Prostate gland (tissue), 2 donors: ENCODE measurements around the gene NUDT17. TPM values are rescaled to one million over a fixed set of nuclear protein-coding genes. Genes with fewer than 3 reads are reported as not detected.
A peak's percentile ranks its signal among the peaks of the same experiment; 100 is the strongest.
"Not testable (repeated sequence)": the region's sequence is repeated elsewhere in the genome, so short reads cannot be mapped to it uniquely, and the experiment has no call there.

Experiments
- DNase-seq: peaks from one replicate; pipeline ENCODE4 v3.0.0-alpha.2; 2019; ENCODE audit warnings: low spot score
- H3K27ac ChIP-seq, 2 donors: fragments of 200-600 bp; sonication (generic); 2 replicates each; pipeline ENCODE4 v1.5.1; 2017 to 2019
- H3K27me3 ChIP-seq: fragments of 200-600 bp; sonication (generic); replicated peaks from 2 replicates; pipeline ENCODE4 v1.5.1; 2019; ENCODE audit not compliant: insufficient read depth
- H3K36me3 ChIP-seq, 2 donors: fragments of 200-600 bp; sonication (generic); 1 replicate in 1 of 2; 2 replicates in 1 of 2; pipeline versions ENCODE4 v1.5.1 to v1.8.1; 2017 to 2019
- H3K4me1 ChIP-seq: fragments of 200-600 bp; sonication (generic); replicated peaks from 2 replicates; pipeline ENCODE4 v1.5.1; 2019
- H3K4me3 ChIP-seq, 2 donors: fragments of 200-600 bp; sonication (generic); 2 replicates each; pipeline ENCODE4 v1.5.1; 2017 to 2019
- H3K9me3 ChIP-seq: fragments of 200-600 bp; sonication (generic); 2 replicates; pipeline ENCODE4 v1.5.1; 2017
- POLR2A ChIP-seq: fragments of 450-650 bp; IDR thresholded peaks from one replicate; pipeline ENCODE4 v1.6.1; 2016; ENCODE audit warnings: antibody characterized with exemption, mild to moderate bottlenecking
- POLR2AphosphoS5 ChIP-seq: sonication (generic); formaldehyde crosslinking; IDR thresholded peaks from one replicate; pipeline ENCODE4 v1.6.1; 2017; ENCODE audit warnings: antibody characterized with exemption
- WGBS: methylation state at CpG from one replicate; pipeline ENCODE4 v1.1.5; 2018; 5-methylcytosine and 5-hydroxymethylcytosine counted together
- intact Hi-C: fragments of 100-400 bp; cut with DNase I; formaldehyde crosslinking; loops from one replicate; pipeline ENCODE4 v1.14.2; 2022
- total RNA-seq, 2 donors: library from RNA; depleted of rRNA; stranded (reverse); fragments of >200 nt; gene quantifications; one replicate each; pipeline ENCODE4 v1.1.0, GENCODE V29; 2016
- TF ChIP-seq, protein P1 (sequence below), 4 experiments: fragments of 200-600 bp in 2 of 4; fragments of 450-650 bp in 2 of 4; sonication (generic) in 2 of 4; IDR thresholded peaks; 1 replicate in 3 of 4; 2 replicates in 1 of 4; pipeline ENCODE4 v1.5.1; 2016 to 2019; ENCODE audit warnings: antibody characterized with exemption in 4 of 4, mild to moderate bottlenecking in 2 of 4, moderate library complexity in 2 of 4

NUDT17 gene
- total RNA-seq, 2 donors from 2014 or later, result 3.5 to 8.6 TPM

DNA sequence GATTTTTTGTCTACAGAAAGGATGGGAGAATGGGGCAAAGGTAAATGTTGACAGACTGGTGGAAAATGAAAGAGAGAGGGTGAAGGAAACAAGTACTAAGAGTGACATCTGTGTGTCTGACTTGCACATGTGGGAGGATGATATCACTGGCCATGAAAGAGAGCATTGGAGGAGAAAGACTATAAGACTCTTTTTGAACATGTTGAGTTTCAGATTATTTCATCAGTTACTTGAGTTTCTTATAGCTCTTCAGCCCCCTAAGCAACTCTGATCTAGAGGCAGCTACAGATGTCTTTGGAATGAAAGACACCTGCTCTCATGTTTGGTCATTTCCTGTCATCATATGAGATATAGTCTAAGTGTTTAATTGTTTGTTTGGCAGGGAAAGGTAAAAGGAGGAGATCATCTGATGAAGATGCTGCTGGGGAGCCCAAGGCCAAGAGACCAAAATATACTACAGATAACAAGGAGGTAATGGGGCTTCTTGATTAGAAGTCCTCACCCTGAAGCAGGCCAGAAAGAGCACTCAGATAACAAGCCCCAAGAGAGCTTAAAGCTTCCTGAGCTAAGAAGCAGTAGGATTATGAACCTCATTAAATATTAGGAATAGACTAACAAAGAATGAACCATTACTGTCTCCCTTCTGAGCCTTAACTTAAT, 16.9 kb upstream of the NUDT17 start:
- intact Hi-C loops, result loop anchor here (10.0 kb wide), 1 partner anchor 74 kb away; no protein-coding TSS in a partner anchor
- H3K36me3 ChIP-seq, result peaks cover 8 to 15% of the 10 kb centered on the region in 2 donors

DNA sequence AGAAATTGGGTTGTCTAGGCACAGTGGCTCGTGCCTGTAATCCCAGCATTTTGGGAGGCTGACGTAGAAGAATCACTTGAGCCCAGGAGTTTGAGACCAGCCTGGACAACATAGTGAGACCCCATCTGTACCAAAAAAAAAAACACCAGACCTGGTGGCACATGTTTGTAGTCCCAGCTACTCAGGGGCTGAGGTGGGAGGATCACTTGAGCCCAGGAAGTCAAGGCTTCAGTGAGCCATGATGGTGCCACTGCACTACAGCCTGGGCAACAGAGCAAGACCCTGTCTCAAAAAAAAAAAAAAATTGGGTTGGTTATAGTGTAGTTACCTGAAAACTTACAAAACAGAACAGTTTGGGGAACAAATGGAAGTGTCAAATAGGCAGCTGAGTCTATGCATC, 14.6 kb upstream of the NUDT17 start:
- DNase-seq, H3K9me3 ChIP-seq, H3K27me3 ChIP-seq, H3K27ac ChIP-seq, H3K4me1 ChIP-seq, intact Hi-C loops, H3K4me3 ChIP-seq: not testable (repeated sequence)
- H3K36me3 ChIP-seq, result peaks cover 8 to 15% of the 10 kb centered on the region in 2 donors
- 94% methylated on average over 2 of the region's 2 CpGs for WGBS

More for the DNA sequence above, 16.9 kb upstream of the NUDT17 start:
- TF ChIP-seq POLR2A (no peak), POLR2AphosphoS5 (no peak)
- TF ChIP-seq, protein P1, sequence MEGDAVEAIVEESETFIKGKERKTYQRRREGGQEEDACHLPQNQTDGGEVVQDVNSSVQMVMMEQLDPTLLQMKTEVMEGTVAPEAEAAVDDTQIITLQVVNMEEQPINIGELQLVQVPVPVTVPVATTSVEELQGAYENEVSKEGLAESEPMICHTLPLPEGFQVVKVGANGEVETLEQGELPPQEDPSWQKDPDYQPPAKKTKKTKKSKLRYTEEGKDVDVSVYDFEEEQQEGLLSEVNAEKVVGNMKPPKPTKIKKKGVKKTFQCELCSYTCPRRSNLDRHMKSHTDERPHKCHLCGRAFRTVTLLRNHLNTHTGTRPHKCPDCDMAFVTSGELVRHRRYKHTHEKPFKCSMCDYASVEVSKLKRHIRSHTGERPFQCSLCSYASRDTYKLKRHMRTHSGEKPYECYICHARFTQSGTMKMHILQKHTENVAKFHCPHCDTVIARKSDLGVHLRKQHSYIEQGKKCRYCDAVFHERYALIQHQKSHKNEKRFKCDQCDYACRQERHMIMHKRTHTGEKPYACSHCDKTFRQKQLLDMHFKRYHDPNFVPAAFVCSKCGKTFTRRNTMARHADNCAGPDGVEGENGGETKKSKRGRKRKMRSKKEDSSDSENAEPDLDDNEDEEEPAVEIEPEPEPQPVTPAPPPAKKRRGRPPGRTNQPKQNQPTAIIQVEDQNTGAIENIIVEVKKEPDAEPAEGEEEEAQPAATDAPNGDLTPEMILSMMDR (IDR thresholded peaks at IDR 0.05), result no peak
- peaks cover 3% of the 10 kb centered on the region for H3K4me1 ChIP-seq
- DNase-seq, result no peak
- H3K4me3 ChIP-seq, result no peak overlapping the region
- no peaks in the 10 kb centered on the region for H3K9me3 ChIP-seq
- no peaks in the 10 kb centered on the region for H3K27me3 ChIP-seq
- H3K27ac ChIP-seq, result no peak overlapping the region

DNA sequence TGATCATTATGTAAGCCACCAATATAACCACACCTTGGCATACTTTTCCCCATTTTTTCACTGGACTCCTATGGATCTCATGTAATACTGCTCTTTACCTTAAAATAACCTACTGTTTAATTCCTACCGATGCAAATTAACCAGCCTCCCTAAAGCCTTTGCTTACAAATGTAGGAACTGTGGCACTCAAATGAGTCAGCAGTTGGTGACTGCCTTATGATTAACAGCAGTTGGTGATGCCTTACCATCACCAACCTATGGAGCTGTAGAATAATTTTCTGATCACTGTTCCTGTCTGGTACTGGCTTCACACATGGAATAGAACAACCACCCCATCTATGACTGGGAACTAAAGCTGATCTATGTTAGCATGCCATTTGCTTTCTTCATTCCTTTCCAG, 7.8 kb upstream of the NUDT17 start:
- no peaks in the 10 kb centered on the region for H3K27me3 ChIP-seq
- no peak for DNase-seq
- no peak overlapping the region for H3K27ac ChIP-seq
- no peaks in the 10 kb centered on the region for H3K4me1 ChIP-seq
- WGBS, result 96% methylated on average over 1 of the region's 1 CpG
- no peak overlapping the region for H3K4me3 ChIP-seq
- TF ChIP-seq POLR2AphosphoS5, result no peak
- TF ChIP-seq, protein P1 (IDR thresholded peaks at IDR 0.05), result no peak
- no peak for TF ChIP-seq POLR2A
- peaks cover 0 to 41% of the 10 kb centered on the region in 2 donors for H3K36me3 ChIP-seq
- intact Hi-C loops, result no loop called here
- no peaks in the 10 kb centered on the region for H3K9me3 ChIP-seq

DNA sequence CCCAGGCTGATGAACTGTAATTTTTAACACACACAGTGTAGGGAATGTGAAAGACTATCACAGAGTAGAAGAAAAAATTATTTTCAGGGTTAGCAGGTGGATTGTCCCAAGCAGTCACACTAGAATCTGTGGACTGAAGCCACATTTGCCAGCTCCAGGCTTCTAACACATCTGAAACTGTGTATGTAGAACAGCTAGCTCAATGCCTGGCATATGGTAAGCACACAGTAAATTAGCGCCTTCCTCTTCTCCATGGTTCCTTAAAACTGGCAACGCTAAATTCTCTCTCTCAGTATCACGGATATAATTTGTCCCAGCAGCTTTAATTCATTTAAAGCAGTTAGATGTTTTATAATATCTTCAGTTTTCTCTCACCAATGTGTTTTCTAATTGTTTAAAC, 2.4 kb upstream of the NUDT17 start:
- no peak for DNase-seq
- TF ChIP-seq, protein P1 (IDR thresholded peaks at IDR 0.05), result no peak
- TF ChIP-seq POLR2A (no peak), POLR2AphosphoS5 (no peak)
- Histone ChIP-seq H3K27me3 (no peaks in the 10 kb centered on the region), H3K9me3 (no peaks in the 10 kb centered on the region), H3K4me3 (no peak overlapping the region), H3K36me3 (peaks cover 0 to 16% of the 10 kb centered on the region in 2 donors), H3K4me1 (no peaks in the 10 kb centered on the region), H3K27ac (no peak overlapping the region)
- WGBS, result 89% methylated on average over 3 of the region's 3 CpGs
- intact Hi-C loops, result no loop called here

DNA sequence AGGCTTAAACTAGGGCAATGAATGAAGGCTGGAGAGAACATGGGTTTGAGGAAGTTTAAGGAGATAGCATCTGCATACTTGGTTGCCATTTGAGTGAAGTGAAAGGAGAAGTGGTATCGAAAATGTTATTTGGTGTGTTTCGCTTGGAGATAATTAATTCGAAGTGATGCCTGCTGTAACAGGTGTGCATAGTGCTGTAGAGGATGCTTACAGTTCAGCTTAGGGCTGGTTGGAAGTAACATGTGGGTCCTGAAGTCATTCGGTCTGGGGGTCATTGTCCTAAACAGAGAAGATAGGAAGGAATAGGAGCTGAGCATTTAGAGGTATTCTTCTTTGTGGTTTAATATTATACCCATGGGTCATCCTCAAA, 301 bp upstream of the NUDT17 start:
- TF ChIP-seq POLR2A (no peak), POLR2AphosphoS5 (no peak)
- TF ChIP-seq, protein P1 (IDR thresholded peaks at IDR 0.05), result no peak
- Histone ChIP-seq H3K27me3 (no peaks in the 10 kb centered on the region), H3K4me1 (no peaks in the 10 kb centered on the region), H3K9me3 (no peaks in the 10 kb centered on the region), H3K36me3 (peaks cover 1 to 15% of the 10 kb centered on the region in 2 donors), H3K27ac (peak overlapping the region; percentile 55 to 75), H3K4me3 (peak overlapping the region; percentile 24 to 44)
- no peak for DNase-seq
- WGBS, result 6% methylated on average over 4 of the region's 4 CpGs
- intact Hi-C loops, result loop anchor here (5.0 kb wide), 1 partner anchor 172 kb away; no protein-coding TSS in a partner anchor
